Limb (tissue), 2 donors: ENCODE measurements around the gene FTMT.
"Not testable (repeated sequence)": the region's sequence is repeated elsewhere in the genome, so short reads cannot be mapped to it uniquely, and the experiment has no call there.

Experiments used
- DNase-seq, 2 donors: peaks; one replicate each; pipeline ENCODE4 v3.0.0-alpha.2; 2016; ENCODE audit errors: extremely low spot score in 2 of 2

Gene FTMT

DNA sequence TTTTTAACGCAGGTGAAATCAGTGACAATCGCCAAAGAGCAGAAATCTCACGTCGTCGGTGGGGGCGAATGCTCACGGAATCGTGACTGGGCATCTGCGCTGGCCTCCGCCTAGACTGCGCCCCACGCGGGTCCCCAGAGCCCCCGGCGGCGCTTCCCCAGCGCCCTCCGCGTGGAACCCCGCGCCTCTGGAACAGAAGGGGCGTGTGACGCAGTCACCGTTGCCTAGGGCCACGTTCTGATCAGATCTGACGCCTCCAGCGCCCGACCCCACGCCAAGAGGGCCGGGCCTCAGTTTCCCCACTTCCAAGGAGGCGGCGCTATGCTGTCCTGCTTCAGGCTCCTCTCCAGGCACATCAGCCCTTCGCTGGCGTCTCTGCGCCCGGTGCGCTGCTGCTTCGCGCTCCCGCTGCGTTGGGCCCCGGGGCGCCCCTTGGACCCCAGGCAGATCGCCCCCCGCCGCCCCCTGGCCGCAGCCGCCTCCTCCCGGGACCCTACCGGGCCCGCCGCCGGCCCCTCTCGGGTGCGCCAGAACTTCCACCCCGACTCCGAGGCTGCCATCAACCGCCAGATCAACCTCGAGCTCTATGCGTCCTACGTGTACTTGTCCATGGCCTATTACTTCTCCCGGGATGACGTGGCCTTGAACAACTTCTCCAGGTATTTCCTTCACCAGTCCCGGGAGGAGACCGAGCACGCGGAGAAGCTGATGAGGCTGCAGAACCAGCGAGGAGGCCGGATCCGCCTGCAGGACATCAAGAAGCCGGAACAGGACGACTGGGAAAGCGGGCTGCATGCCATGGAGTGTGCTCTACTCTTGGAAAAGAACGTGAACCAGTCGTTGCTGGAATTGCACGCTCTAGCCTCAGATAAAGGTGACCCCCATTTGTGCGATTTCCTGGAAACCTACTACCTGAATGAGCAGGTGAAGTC is at the start of gene FTMT:
TSS of gene FTMT (plus strand) at position 240 of the 932 bp plus-strand sequence. CDS start at position 322, 82 bp downstream.
- no peak for DNase-seq

DNA sequence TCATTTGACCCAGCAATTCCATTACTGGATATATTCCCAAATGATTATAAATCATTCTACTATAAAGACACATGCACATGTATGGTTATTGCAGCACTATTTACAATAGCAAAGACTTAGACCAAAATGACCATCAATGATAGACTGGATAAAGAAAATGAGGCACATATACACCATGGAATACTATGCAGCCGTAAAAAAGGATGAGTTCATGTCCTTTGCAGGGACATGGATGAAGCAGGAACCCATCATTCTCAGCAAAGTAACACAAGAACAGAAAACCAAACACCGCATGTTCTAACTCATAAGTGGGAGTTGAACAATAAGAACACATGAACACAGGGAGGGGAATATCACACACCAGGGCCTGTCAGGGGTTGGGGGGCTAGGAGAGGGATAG is 46.4 kb upstream of the FTMT start:
- not testable (repeated sequence) for DNase-seq

DNA sequence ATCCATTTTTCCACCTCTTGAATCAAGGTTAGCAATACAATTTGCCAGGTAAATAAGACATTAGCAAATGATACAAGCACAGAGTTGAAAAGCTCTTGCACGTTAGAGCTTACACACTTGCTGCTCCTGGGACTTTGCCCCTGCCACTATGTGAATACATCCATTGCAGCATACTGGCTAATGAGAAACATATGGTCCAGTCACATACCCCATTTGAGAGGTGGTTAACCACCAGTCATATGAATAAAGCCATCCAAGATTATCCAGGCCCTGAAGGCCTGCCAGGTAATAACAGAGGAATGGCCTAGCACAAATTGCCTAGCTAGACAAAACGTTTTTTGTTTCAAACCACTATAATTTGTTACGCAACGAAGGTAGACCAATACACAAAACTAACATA is 45.8 kb upstream of the FTMT start:
- DNase-seq: no peak

DNA sequence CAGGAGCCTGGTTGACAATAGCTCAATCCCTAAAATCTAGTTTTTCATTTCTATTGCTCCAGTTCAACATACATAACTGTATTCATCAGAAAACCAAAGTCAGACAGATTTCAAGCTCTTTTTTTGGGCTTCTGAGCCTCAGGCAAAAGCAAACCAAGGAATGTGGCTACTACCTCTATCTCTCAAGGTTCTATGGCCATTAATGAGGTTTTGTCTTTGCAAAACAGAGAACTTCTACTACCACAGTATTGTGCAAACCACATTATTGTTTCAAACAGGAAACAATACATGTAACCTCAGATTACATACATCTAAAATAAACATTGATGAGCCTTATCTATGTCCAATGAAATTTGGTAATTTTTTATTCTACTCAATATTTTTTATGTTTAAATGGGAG is 35.5 kb upstream of the FTMT start:
- DNase-seq: no peak

DNA sequence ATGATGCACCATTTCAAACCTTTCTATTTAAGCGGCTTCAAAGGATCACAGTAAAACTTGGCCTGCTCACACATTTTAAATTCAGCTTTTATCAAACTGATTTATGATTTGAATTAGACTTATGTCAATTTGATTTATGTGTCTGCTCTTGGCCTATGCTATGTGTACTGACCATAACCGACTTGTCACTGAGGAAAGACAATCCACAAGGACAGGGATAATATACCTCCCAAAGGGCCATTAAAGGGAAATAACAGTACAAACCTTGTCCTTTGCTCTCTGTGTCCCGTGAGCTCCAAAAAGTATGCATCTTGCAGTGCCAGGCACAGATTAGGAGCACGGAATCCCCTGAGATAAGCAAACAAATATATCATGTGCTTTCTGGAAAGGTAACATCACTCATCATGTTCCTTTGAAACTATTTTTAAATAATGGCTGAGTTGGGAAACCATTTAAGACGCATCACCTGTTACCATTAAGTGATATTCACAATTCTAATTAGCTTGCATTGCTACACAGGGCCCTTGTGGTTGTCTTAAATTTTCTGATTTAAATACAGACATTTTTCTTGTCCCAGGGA is 31.9 kb upstream of the FTMT start:
- no peak for DNase-seq

DNA sequence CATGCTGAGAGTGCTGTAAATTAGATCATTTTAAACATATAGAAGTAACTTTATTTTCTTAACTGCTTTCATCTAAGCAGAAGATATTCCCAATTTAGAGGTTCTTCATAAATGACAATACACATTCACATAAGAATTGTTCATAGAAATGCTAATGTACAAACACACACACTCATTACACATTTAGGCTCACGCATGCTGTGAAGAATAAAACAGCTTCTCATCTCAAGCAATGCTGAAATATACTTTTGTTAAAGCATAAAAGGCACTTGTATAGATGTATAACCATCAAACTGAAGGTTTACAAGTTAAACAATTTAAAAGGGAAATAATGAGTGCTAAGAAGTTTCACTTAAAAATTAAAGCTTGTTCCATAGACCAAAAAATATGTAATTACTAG is 18.1 kb upstream of the FTMT start:
- DNase-seq: no peak

DNA sequence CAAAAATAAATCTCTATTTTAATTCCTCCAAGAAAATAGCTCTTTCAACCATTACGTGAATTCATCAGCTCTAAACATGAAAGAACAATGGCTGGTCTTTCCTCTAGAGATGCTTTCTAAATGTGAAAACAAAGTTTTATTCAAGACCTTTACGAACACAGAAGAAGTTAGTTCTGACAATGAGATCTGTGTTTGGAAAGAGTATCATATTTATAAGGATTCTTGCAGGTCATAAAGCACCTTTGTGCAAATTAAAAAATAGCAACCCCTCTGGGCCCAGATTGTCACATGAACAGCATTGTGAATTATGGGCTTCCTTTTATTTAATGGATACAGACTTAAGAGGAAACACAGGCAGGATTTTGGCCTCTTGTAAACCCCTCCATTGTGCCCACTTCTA is 17.7 kb upstream of the FTMT start:
- DNase-seq: no peak

DNA sequence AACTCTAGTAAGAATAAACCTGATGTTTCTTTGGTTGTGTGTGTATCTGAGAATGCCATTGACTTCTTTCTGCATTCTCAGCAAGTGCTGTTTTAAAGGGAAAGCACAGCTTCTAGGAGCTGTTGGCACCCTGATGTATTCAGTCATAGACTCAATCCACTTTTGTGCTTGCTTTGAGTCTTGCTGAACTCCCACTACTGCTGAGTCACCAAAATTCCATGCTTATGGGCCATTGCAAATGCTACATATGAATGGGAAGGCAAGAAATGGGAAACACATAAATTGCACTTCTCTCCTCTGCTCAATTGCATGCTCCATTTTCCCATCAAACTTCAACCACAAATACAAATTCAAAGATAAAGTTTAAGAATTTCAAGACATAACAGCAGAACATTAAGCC is 9.8 kb upstream of the FTMT start:
- no peak for DNase-seq

DNA sequence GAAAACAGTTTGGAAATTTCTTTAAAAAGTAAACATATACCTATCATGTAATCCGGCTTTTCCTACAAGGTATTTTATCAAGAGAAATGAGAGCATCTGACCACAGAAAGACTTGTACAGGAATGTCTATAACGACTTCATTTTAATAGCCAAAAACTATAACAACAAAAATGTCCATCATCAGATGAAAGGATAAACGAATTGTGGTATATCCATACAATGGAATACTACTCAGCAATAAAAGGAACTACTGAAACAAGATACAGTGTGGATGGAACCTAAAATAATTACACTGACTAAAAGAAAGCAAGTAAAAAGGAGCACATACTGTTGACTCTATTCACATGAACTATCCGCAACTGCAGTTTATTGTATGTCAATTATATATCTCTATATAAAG is 1.4 kb upstream of the FTMT start:
- DNase-seq: no peak

DNA sequence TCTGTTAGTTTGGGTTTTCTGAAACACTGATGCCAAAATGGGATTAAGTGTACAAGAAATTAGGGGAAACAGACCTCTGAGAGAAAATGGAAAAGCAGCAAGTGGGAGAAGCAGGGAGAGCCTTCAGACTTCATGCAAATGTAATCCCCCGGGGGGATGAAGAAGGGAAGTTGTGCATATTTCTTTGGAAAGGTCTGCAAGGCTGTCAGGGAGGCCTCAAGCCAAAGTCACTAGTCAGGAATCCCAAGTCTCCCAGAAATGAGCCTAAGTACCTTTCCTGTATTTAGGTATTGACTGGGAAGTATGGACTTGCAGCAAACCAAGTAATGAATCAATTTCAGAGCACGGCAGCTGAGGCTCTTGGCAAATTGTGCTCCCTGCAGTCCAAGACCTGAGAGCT is 2.2 kb downstream of the FTMT start:
- no peak for DNase-seq

DNA sequence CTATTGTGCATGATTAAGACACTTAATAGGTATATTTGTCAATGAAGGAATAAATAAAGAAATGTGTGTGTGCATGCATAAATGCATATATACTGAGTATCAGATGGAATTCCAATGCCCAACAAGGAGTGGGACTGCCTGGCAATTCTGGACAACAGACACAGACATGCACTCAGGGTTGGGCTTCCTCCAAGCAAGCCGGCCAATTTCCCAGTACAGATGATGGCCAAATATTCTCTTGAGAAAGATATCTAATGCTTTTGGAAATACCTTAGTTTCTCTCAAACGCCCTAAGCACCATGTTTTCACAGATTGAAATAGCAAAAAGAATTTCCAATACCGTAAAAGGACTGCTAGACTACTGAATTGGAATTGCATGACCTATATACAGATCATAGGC is 11.1 kb downstream of the FTMT start:
- DNase-seq: no peak

DNA sequence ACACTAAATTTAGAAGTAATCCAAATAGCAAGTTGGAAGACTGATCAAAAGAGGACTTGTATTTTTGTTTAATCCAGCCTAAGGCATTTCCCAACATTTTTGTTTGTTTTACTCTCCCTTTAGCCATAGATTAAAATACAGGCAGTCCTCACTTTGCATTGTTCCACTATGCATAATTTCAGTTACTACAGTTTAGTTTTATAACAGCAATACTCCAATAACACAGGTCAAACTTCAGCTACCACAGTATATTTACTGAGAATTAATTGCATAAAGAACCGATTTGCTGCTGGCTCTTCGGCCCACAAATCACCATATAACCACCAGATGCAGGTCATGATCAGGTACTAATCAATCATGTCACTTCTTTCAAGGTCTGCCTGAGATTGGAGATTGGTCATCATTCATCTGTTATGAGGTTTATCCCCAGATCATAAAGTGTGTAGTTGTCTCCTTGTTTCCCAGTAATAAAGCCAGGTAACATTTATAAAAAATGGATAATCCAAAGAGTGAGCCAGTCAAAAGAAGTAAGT is 12.1 kb downstream of the FTMT start:
- no peak for DNase-seq

DNA sequence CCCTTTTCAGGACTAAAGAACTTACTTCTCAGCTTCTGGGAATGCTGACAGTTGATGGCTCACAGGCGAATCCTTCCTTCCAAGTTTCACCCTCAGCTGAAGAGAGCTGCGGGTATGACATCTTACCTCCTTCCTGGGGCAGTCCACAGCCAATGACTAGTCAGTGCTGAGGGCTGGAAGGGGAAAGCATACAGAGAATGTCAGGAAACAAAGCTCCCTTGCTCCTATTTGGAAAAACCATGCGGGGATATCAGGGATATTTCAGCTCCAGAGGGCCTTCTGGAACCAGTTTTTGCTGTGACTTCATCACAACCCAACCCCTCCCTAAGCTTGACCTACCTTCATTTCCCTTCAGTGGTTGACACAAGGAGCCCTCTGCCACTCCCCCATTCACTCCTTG is 15.7 kb downstream of the FTMT start:
- no peak for DNase-seq

DNA sequence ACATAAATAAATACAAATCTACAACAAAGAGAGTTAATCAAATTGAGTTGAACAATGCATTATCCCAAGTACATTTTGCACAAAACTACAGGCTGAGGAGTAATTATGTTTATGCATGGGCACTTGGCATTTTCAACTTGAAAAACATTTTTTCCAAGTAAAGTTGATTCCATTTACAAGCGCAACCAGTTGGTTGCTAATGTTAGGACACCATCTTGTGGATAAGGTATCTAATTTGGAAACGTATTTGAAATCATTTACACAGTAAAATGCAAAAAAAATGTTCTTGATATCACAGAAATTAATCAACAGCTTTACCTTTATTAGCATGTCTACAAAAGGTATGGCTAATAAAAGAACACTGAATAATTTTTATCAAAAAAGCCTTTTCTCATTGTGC is 18.8 kb downstream of the FTMT start:
- peak in 1 of 2 donors; percentile 44 for DNase-seq

DNA sequence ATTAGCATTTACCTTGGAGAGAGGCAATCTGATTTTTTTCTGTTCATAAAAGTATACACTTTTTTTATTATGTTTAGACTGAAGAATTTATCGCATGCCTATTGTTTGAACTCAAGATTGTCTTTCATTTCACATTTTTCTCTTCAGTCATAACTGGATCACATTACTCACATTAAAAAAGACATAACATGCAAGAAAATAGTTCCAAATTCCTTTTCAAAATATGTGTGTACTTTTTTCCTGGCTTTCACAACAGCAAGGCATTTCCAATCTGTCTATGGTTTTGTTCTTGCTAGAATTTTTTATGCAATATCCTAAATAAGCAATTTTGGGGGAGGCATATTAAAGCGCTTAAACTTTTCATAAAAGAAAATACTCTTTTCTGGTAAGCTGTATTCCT is 21.2 kb downstream of the FTMT start:
- DNase-seq: no peak

DNA sequence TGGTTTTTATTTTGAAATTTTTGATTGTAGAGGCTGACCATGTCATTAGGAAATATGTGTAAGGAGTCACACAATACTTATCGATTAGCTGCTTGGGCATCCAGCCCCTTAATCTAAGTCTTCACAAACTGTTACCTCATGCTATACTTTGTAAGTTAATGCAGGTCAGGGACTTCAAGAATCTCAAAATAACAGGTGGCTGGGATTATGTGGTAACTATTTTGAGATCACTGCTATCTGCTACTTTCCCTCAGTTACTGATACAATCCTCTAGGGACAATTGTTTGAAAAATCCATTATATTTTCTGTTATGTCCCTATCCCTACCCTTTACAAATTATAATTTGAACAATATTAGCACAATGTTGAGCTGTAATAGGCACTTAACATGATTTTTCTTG is 21.7 kb downstream of the FTMT start:
- DNase-seq: no peak

DNA sequence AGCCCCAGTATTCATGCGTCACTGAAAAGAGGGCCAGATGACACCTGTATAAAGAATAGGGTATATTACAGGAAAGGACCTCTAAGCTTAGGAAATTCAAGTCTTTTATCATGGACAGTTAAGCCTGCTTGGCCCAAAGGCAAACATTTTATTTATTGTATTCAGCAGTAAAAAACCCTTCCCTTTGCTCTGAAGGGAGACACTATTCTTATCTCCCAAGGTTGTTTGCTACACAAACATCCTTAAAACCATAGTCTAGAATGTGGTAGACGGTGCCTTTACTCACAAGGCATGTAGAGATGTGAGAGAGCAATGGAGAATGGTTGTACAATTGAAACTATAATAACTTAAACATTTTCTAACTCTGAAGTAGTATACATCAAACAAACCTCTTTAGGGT is 33.9 kb downstream of the FTMT start:
- no peak for DNase-seq

DNA sequence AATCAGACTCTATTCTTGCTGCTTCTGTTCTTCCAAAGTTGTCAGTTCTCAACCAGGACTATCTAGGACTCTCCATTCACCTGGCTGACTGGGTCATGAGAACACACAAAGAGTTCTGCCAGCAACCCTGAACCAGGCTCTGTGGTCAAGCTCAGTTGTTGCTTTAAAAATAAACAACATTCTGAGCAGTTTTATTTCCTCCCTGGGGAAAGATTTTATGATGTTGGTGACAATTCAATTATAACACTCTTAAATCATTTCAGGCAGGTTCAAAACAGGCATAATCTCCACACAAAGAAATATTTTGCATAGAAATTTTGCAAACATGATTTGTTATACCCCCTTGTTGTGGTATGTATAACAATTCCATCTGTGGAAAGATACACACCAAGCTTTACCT is 36.0 kb downstream of the FTMT start:
- DNase-seq: no peak

DNA sequence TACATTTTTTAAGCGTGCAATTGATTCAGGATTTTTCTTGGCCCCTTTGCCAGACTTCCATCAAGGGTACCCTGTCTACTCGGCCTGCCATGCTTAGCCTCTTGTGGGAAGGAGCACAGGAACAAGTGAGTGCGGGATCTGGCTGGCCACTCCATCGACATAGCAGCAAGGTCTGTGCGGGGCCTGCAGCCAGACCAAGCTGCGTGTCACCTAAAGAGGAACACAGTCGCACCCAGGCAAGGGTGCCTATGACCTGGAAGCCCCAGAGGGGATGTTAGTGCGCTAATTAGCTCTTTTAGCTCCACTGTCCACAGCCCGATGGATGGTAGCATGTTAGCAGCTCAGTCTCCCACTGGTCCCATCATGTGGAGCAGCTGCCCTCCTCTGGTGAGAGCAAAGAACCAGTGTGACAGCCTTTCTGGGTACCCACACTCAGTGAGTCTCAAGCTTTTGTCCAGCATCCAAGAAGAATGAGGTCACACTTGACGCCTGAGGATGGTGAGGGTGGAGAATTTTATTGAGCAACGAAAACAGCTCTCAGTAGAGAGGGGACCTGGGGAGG is 38.7 kb downstream of the FTMT start:
- DNase-seq: no peak

DNA sequence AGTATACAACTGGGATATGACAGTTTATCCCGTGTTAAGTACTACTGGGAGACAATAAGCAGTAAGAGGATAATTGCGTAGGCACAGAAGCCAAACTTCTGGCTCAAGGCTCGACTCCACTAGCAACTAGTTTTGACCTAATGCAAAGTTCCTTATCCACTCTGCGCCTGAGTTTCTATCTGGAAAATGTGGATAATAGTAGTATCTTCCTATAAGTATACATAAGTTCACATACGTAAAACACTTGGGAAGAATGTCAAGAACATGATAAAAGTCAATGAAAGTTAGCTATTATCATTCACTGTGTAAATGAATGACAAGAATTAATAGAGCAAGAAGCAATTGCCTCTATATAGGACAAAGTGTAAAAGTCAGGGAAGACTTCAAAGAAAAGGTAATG is 45.7 kb downstream of the FTMT start:
- DNase-seq: no peak

DNA sequence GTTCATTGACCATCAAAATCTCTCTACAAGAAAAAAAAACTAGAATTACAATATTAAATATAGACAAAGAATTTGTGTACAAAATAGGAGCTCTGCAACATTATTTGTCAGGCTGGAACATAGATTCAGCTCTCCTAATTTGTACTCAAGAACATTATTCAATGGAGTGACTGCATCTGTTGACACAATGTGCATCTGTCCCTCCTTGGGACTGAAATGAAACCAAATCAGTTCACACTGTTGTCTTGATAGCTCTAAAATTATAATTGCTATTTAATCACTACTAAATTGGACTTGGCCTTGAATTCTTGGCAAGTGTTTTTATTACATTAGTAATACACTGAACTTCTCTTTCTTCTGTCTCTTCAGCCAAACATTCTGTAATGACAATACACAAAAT is 47.7 kb downstream of the FTMT start:
- no peak for DNase-seq
